HG02840 (cell line): Measurements from ENCODE around the gene A2ML1.
"Not testable (repeated sequence)": the region's sequence is repeated elsewhere in the genome, so short reads cannot be mapped to it uniquely, and the experiment has no call there.

Experiments used
- ATAC-seq: cut with Tn5 transposase; IDR thresholded peaks from one replicate; pipeline ENCODE4 v1.9.1; 2021; ENCODE audit warnings: mild to moderate bottlenecking, moderate library complexity, moderate number of reproducible peaks; ENCODE audit not compliant: unreplicated experiment, low FRiP score

A2ML1 gene

DNA sequence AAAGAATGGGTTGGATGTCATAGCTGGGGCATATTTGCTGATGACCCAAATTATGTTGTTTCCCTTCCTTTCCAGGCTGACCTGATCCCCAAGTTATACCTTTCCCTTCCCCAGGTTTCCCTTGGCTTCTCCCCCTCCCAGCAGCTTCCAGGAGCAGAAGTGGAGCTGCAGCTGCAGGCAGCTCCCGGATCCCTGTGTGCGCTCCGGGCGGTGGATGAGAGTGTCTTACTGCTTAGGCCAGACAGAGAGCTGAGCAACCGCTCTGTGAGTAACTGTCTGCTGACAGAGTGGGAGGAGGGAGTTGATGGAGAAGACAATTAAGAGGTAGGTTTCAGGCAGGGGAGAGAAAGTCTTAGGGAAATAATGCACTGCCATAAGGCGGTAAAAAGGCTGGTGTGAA lies 25.0 kb downstream of the A2ML1 start:
- no peak for ATAC-seq

DNA sequence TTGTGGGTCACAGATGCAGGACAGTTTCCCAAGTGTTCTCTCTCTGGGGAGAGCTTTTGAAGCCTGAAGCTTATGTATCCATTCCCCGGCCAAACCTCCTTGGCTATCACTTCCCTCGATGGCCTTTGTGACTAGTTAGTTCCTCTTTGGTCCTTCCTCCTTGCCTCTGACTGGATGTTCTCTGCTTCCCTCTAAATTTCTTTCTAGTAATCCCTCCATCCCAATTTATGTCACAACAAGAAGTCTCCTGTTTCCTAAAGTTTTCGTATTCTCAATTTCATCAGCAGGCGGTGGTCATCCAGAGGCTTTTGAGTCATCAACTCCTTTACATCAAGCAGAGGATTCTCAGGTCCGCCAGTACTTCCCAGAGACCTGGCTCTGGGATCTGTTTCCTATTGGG lies 27.5 kb downstream of the A2ML1 start:
- no peak for ATAC-seq

GRCh38 chr12:8852119-8852518 lies 29.7 kb downstream of the A2ML1 start:
- no peak for ATAC-seq

DNA sequence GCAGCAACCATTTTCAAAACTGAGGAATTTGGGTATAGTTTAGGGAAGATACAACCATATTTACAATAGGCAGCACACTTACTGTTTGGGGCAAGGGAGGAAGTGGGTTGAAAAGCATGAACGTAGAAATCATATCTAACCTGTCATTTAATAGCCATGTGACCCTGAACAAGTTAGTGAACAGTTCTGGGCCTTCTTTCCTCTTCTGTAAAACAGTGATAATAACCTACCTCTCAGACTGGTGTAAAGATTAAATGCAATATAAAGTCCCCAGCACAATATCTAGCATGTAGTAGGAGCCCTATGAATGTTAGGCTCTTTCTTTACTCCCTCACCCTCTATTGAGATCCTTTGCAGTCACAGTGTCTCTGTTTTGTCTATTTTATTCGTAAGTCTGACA lies 33.5 kb downstream of the A2ML1 start:
- ATAC-seq, result no peak

DNA sequence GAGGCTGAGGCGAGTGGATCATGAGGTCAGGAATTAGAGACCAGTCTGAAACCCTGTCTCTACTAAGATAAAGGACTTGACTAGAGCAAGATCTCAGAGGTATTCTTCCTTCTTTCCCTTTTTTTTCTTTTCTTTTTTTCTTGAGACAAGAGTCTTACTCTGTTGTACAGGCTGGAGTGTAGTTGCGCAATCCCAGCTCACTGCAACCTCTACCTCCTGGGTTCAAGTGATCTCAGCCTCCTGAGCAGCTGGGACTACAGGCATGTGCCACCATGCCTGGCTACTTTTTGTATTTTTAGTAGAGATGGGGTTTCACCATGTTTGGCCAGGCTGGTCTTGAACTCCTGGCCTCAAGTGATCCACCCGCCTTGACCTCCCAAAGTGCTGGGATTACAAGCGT lies 37.0 kb downstream of the A2ML1 start:
- not testable (repeated sequence) for ATAC-seq

GRCh38 chr12:8860165-8860961 lies 37.9 kb downstream of the A2ML1 start:
- no peak for ATAC-seq

GRCh38 chr12:8866429-8866828 lies 44.0 kb downstream of the A2ML1 start:
- ATAC-seq, result no peak

GRCh38 chr12:8867009-8867408 lies 44.6 kb downstream of the A2ML1 start:
- no peak for ATAC-seq

GRCh38 chr12:8867786-8868185 lies 45.4 kb downstream of the A2ML1 start:
- no peak for ATAC-seq

- ATAC-seq, result no peak
Observed at GRCh38 chr12:8870586-8870985, 48.2 kb downstream of the A2ML1 start.

GRCh38 chr12:8871068-8871467 lies 48.6 kb downstream of the A2ML1 start:
- no peak for ATAC-seq

GRCh38 chr12:8876887-8877286 lies 54.5 kb downstream of the A2ML1 start:
- no peak for ATAC-seq

DNA sequence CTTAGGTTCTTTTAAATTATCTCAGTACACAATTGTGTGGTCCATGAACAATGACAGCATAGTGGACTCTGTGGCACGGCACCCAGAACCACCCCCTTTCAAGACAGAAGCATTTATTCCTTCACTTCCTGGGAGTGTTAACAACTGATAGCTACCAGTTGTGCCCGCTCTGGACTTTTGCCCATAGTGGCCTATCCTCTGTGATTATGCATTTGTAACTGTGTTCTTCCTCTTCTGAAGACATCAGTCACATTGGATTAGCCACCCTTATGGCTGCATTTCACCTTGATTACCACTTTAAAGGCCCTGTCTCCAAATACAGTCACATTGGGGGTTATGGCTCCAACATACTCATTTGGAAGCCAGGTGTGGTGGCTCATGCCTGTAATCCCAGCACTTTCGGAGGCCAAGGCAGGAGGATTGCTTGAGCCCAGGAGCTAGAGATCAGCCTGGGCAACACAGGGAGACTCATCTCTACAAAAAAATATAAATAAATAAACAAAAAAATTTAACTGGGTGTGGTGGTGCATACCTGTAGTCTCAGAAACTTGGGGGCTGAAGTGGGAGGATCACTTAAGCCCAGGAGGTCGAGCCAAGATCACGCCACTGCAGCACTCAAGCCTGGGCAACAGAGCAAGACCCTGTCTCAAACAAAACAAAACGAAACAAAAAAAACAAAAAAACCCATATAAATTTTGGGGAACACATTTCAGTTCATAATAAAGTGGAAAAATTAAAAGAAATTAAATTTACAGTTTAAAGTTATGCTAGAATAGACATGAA lies 64.3 kb downstream of the A2ML1 start:
- no peak for ATAC-seq

DNA sequence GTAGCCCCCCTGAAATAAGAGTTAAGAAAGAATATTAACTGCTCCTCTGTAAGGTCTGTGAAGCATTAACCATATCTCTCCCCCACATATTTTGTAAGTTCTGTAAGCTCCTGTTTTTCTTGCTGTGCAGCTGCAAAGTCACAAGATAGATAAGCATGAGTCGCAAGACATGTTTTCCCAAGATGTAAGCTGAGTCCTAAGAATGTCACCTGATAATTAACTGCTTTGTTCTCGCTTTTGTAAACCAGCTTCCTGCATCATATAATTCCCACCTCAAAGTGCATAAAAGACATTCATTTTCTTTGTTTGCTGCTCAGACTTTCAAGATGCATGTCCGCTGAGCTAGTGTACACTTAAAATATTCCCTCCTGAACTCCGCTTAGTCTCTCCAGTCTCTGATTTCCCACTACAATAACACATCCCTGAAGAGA lies 64.9 kb downstream of the A2ML1 start:
- no peak for ATAC-seq

DNA sequence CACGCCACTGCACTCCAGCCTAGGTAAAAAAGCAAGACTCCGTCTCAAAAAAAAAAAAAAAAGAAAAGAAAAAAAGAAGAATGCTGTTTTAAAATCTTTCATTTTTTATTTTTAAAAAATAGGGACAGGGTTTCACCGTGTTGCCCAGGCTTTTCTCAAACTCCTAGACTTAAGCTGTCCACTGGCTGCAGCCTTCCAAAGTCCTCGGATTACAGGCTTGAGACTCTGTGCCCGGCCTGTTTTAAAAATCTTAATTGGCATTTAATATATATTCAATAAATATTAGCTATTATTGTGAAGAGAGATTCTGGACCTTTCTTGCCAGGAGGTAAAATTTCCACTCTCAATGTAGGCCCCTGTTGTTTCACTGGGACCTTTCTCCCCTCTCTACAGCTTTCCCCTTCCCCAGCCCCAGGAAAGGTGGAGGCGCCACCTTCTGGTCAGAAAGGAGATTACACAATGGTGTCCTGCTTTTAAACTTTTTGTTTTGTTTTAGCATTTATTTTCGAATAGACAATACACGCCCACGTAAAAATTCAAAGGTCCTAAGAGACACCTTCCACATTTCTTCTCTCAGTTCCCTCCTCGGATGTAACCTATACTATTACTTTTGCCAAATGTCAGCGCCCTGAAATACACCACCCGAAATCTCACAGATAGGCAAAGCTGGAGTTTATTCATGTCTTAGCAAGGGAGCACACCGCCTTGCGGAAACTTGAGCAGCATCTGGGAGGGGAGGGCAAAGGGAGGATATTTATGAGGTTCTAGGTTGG lies 68.1 kb downstream of the A2ML1 start:
- no peak for ATAC-seq

GRCh38 chr12:8891976-8892375 lies 69.6 kb downstream of the A2ML1 start:
- no peak for ATAC-seq

- no peak for ATAC-seq
Observed at GRCh38 chr12:8894378-8894777, 72.0 kb downstream of the A2ML1 start.

- no peak for ATAC-seq
Observed at GRCh38 chr12:8894986-8895385, 72.6 kb downstream of the A2ML1 start.

DNA sequence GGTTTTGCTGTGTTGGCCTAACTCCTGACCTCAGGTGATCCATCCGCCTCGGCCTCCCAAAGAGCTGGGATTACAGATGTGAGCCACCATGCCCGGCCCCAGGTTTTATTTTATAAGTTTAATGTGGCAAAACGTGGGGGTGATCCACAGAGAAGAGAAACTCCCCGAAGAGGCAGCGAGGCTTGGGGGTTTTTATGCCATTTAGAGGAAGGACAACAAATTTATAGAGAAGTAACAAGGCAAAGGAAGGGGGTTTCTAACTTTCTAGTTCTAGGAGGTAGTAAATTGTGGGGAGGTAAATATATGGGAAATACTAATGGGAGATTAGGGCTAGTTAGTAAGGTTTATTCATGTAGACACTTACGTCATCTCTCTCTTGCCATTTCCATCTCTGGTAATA lies 74.7 kb downstream of the A2ML1 start:
- no peak for ATAC-seq

GRCh38 chr12:8899830-8900229 lies 77.4 kb downstream of the A2ML1 start:
- no peak for ATAC-seq

DNA sequence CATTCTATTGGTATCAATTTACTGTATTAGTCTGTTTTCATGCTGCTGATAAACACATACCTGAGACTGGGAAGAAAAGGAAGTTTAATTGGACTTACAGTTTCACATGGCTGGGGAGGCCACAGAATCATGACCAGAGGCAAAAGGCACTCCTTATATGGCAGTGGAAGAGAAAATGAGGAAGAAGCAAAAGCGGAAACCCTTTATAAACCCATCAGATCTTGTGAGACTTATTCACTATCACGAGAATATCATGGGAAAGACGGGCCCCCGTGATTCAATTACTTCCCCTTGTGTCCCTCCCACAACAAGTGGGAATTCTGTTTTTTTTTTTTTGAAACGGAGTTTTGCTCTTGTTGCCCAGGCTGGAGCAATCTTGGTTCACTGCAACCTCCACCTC lies 80.3 kb downstream of the A2ML1 start:
- ATAC-seq, result not testable (repeated sequence)
